HepG2 (cell line): ENCODE measurements around the gene SCN2A. TPM values are rescaled to one million over a fixed set of nuclear protein-coding genes. Genes with fewer than 3 reads are reported as not detected.

Source experiments
- ATAC-seq: fragments of 200-7000 bp; cut with Tn5 transposase; 3 replicates; pipeline ENCODE4 v1.9.1; 2020; ENCODE audit warnings: mild to moderate bottlenecking, moderate library complexity
- BruUV-seq: library from RNA; stranded (reverse); fragments of 400-500 nt; replicated peaks from 2 replicates; lab custom pipeline; 2021; lab: Mats Ljungman, UMichigan
- CTCF ChIA-PET: fragments of 300-600 bp; formaldehyde crosslinking; extraction: SDS; loops from one replicate; lab custom pipeline; 2021; ENCODE audit warnings: low total read pairs, inconsistent platforms, low intra/inter-chr PET ratio; lab: Yijun Ruan, JAX
- POLR2A ChIA-PET: fragments of 350-600 bp; sonication (Branson Sonifier 250); formaldehyde crosslinking; loops from one replicate; lab custom pipeline; 2020; ENCODE audit warnings: antibody characterized with exemption, inconsistent platforms; lab: Yijun Ruan, JAX
- DNase-seq: peaks from one replicate; pipeline ENCODE4 v3.0.0-alpha.2; 2015; ENCODE audit warnings: low spot score
- FAIRE-seq: peaks from 3 replicates; lab custom pipeline; 2011; peaks lifted over from hg19 to GRCh38; lab: Jason Lieb, UNC
- H2AFZ ChIP-seq: one replicate; pipeline ENCODE4 v1.6.1; 2011; ENCODE audit warnings: low read length, inconsistent platforms
- H3K27ac ChIP-seq: fragments of 300-600 bp; 3 replicates; pipeline ENCODE4 v1.8.0; 2011; ENCODE audit warnings: mixed run types, mild to moderate bottlenecking, mixed read lengths, low read length, inconsistent platforms; ENCODE audit not compliant: insufficient read depth; ENCODE audit errors: extremely low read length
- H3K27me3 ChIP-seq, 2 experiments: fragments of 200-600 bp in 1 of 2; 2 replicates in 1 of 2; 3 replicates in 1 of 2; pipeline versions ENCODE4 v1.6.0 to v1.8.0; 2011; ENCODE audit warnings: low read length in 2 of 2, mild to moderate bottlenecking in 2 of 2, moderate library complexity in 2 of 2, inconsistent platforms in 1 of 2; ENCODE audit not compliant: insufficient read depth in 2 of 2, control insufficient read depth in 1 of 2
- H3K36me3 ChIP-seq, 2 experiments: fragments of 200-600 bp in 1 of 2; replicated peaks in 1 of 2; 2 replicates in 1 of 2; 3 replicates in 1 of 2; pipeline versions ENCODE4 v1.5.1 to v1.8.0; 2011; ENCODE audit warnings: low read length in 2 of 2, inconsistent platforms in 1 of 2; ENCODE audit not compliant: insufficient read depth in 2 of 2, control insufficient read depth in 1 of 2
- H3K4me1 ChIP-seq: 2 replicates; pipeline ENCODE4 v1.5.1; 2012; ENCODE audit warnings: low read length, inconsistent platforms; ENCODE audit not compliant: insufficient read depth
- H3K4me2 ChIP-seq: 2 replicates; pipeline ENCODE4 v1.6.0; 2011; ENCODE audit warnings: low read depth, low read length, inconsistent platforms
- H3K4me3 ChIP-seq, 3 experiments: fragments of 200-600 bp in 1 of 3; sonication (generic), shearing (Covaris generic) in 1 of 3; replicated peaks in 1 of 3; 2 replicates each; pipeline ENCODE4 v1.5.1; 2011 to 2016; ENCODE audit warnings: low read length in 3 of 3, inconsistent platforms in 2 of 3, low read depth in 2 of 3, mild to moderate bottlenecking in 2 of 3, control low read depth in 1 of 3, mixed read lengths in 1 of 3; ENCODE audit not compliant: insufficient read depth in 1 of 3
- H3K79me2 ChIP-seq: one replicate; pipeline ENCODE4 v1.6.1; 2011; ENCODE audit warnings: low read length, inconsistent platforms; ENCODE audit not compliant: insufficient read depth
- H3K9ac ChIP-seq: 2 replicates; pipeline ENCODE4 v1.6.0; 2011; ENCODE audit warnings: mild to moderate bottlenecking, low read depth, low read length, inconsistent platforms; ENCODE audit not compliant: insufficient read depth
- H3K9me3 ChIP-seq: 2 replicates; pipeline ENCODE4 v1.5.1; 2012; ENCODE audit warnings: mild to moderate bottlenecking, low read length
- H4K20me1 ChIP-seq: 2 replicates; pipeline ENCODE4 v1.6.0; 2011; ENCODE audit warnings: inconsistent platforms, mild to moderate bottlenecking, low read length, moderate library complexity; ENCODE audit not compliant: insufficient read depth
- AKAP8 ChIP-seq: sonication (generic); formaldehyde crosslinking; IDR thresholded peaks from 2 replicates; pipeline ENCODE4 v1.5.1; 2020; ENCODE audit warnings: mild to moderate bottlenecking, missing genetic modification reagents
- HNRNPLL ChIP-seq: fragments of 200-400 bp; formaldehyde crosslinking; IDR thresholded peaks from 2 replicates; pipeline ENCODE4 v1.6.1; 2017; ENCODE audit warnings: mild to moderate bottlenecking, low read depth, low read length; ENCODE audit not compliant: poor library complexity, severe bottlenecking
- HOXA7 ChIP-seq: sonication (generic); formaldehyde crosslinking; IDR thresholded peaks from 2 replicates; pipeline ENCODE4 v1.8.1; 2022; ENCODE audit warnings: mild to moderate bottlenecking, missing genetic modification reagents, moderate library complexity
- IKZF1 ChIP-seq: fragments of 450-650 bp; IDR thresholded peaks from 2 replicates; pipeline ENCODE4 v1.7.1; 2016
- IRF2 ChIP-seq: IDR thresholded peaks from 2 replicates; pipeline ENCODE4 v1.6.1; 2018; ENCODE audit warnings: missing genetic modification reagents, missing compliant biosample characterization
- RFX1 ChIP-seq: fragments of 450-650 bp; IDR thresholded peaks from 2 replicates; pipeline ENCODE4 v1.6.1; 2017
- SIX1 ChIP-seq: sonication (generic); formaldehyde crosslinking; IDR thresholded peaks from 2 replicates; pipeline ENCODE4 v1.4.0; 2020; ENCODE audit warnings: missing genetic modification reagents, borderline replicate concordance
- SMARCC2 ChIP-seq: fragments of 450-650 bp; IDR thresholded peaks from 2 replicates; pipeline ENCODE4 v1.6.1; 2017; ENCODE audit warnings: antibody characterized with exemption, mild to moderate bottlenecking
- ZFP41 ChIP-seq: sonication (generic); formaldehyde crosslinking; IDR thresholded peaks from 2 replicates; pipeline ENCODE4 v1.4.0; 2020; ENCODE audit warnings: mild to moderate bottlenecking, missing genetic modification reagents, borderline replicate concordance
- ZFP91 ChIP-seq: sonication (generic); formaldehyde crosslinking; IDR thresholded peaks from 2 replicates; pipeline ENCODE4 v1.9.0; 2022; ENCODE audit warnings: missing genetic modification reagents, mild to moderate bottlenecking, borderline replicate concordance
- ZNF12 ChIP-seq: sonication (generic); formaldehyde crosslinking; IDR thresholded peaks from 2 replicates; pipeline ENCODE4 v1.5.0; 2020; ENCODE audit warnings: missing genetic modification reagents
- ZNF225 ChIP-seq: sonication (generic); formaldehyde crosslinking; IDR thresholded peaks from 2 replicates; pipeline ENCODE4 v1.4.0; 2020; ENCODE audit warnings: mild to moderate bottlenecking, missing genetic modification reagents
- ZNF674 ChIP-seq: sonication (generic); formaldehyde crosslinking; IDR thresholded peaks from 2 replicates; pipeline ENCODE4 v1.5.0; 2020; ENCODE audit warnings: low read depth, mild to moderate bottlenecking, missing genetic modification reagents
- ZNF776 ChIP-seq: sonication (generic); formaldehyde crosslinking; IDR thresholded peaks from 2 replicates; pipeline ENCODE4 v1.4.0; 2020; ENCODE audit warnings: mild to moderate bottlenecking, missing genetic modification reagents
- ZNF782 ChIP-seq: sonication (generic); formaldehyde crosslinking; IDR thresholded peaks from 2 replicates; pipeline ENCODE4 v1.4.0; 2020; ENCODE audit warnings: missing genetic modification reagents, mild to moderate bottlenecking, borderline replicate concordance
- WGBS: methylation state at CpG from one replicate; pipeline ENCODE4 v1.1.6; 2017; ENCODE audit warnings: low lambda C conversion rate; 5-methylcytosine and 5-hydroxymethylcytosine counted together
- in situ Hi-C: cut with HindIII; loops from 2 replicates; pipeline ENCODE4 v1.10.0; 2017; ENCODE audit warnings: low pct_unique_long_range_greater_than_20kb; ENCODE audit not compliant: extremely low pct_ligation_motif_present
- intact Hi-C: fragments of 100-400 bp; cut with micrococcal nuclease; formaldehyde crosslinking; loops from one replicate; pipeline ENCODE4 v1.10.0; 2022; ENCODE audit not compliant: unreplicated experiment
- polyA plus RNA-seq, 8 experiments: library from polyadenylated mRNA; depleted of rRNA in 3 of 8; stranded (reverse) in 7 of 8; unstranded in 1 of 8; fragments of >200 nt; fragmentation: Illumina TruSeq in 4 of 8; extraction: Trizol in 4 of 8; gene quantifications; 2 replicates each; pipeline versions ENCODE4 v1.2.1 to v1.2.3, GENCODE V29; 2011 to 2016; ENCODE audit warnings: low read depth in 4 of 8, missing spikeins in 1 of 8, mixed read lengths in 1 of 8; ENCODE audit not compliant: insufficient read depth in 1 of 8
- total RNA-seq, 5 experiments: library from RNA; depleted of rRNA; stranded (reverse); fragments of >200 nt; fragmentation: Illumina TruSeq; extraction: Trizol; gene quantifications; 2 replicates each; pipeline ENCODE4 v1.2.3, GENCODE V29; 2016; ENCODE audit warnings: low read depth in 1 of 5
- TF ChIP-seq, protein P1 (sequence below): sonication (generic); formaldehyde crosslinking; IDR thresholded peaks from 2 replicates; pipeline ENCODE4 v1.4.0; 2020; ENCODE audit warnings: missing genetic modification reagents
- TF ChIP-seq, protein P2 (sequence below): sonication (generic); formaldehyde crosslinking; IDR thresholded peaks from 2 replicates; pipeline ENCODE4 v1.4.0; 2020; ENCODE audit warnings: missing genetic modification reagents

The SCN2A gene
- total and polyA plus RNA-seq, 2 of the 13 experiments (the other 11 are each of a cell fraction or from before 2014, with no cell fraction given) = 0.20 to 0.30 TPM

- no peak for TF ChIP-seq HOXA7 (CRISPR knock-in tag)
Observed at GRCh38 chr2:165205865-165206264, 33.3 kb upstream of the SCN2A start (continued).

- intact Hi-C loops = loop anchor here (10.0 kb wide), 1 partner anchor 473 kb away; no protein-coding TSS in a partner anchor
- WGBS = 0% methylated on average over 1 of the region's 1 CpG
- no TSS peak for BruUV-seq
- H3K27ac ChIP-seq = no peak overlapping the region
- no peaks in the 10 kb centered on the region for H3K27me3 ChIP-seq
- POLR2A ChIA-PET = no interaction called here
- no peak for ATAC-seq
- in situ Hi-C loops = no loop called here
- H3K79me2 ChIP-seq = no peaks in the 10 kb centered on the region
- no peak overlapping the region for H3K9ac ChIP-seq
- no peaks in the 10 kb centered on the region for H4K20me1 ChIP-seq
- TF ChIP-seq ZFP41 (no peak), IKZF1 (no peak), HNRNPLL (no peak), ZNF225 (CRISPR knock-in tag) (no peak), IRF2 (CRISPR knock-in tag) (no peak), ZNF12 (CRISPR knock-in tag) (no peak), RFX1 (no peak), SMARCC2 (no peak), SIX1 (CRISPR knock-in tag) (no peak), ZNF782 (CRISPR knock-in tag) (no peak), ZNF674 (no peak), AKAP8 (no peak), ZNF776 (no peak), ZFP91 (no peak)
- TF ChIP-seq, protein P1, sequence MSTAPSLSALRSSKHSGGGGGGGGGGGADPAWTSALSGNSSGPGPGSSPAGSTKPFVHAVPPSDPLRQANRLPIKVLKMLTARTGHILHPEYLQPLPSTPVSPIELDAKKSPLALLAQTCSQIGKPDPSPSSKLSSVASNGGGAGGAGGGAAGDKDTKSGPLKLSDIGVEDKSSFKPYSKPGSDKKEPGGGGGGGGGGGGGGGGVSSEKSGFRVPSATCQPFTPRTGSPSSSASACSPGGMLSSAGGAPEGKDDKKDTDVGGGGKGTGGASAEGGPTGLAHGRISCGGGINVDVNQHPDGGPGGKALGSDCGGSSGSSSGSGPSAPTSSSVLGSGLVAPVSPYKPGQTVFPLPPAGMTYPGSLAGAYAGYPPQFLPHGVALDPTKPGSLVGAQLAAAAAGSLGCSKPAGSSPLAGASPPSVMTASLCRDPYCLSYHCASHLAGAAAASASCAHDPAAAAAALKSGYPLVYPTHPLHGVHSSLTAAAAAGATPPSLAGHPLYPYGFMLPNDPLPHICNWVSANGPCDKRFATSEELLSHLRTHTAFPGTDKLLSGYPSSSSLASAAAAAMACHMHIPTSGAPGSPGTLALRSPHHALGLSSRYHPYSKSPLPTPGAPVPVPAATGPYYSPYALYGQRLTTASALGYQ = no peak
- TF ChIP-seq, protein P2, sequence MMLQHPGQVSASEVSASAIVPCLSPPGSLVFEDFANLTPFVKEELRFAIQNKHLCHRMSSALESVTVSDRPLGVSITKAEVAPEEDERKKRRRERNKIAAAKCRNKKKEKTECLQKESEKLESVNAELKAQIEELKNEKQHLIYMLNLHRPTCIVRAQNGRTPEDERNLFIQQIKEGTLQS (CRISPR knock-in tag) = no peak
- TF ChIP-seq, all 625 proteins: peak for 0
- Histone ChIP-seq H3K36me3 (no peaks in the 10 kb centered on the region), H3K4me2 (no peak overlapping the region), H3K9me3 (no peaks in the 10 kb centered on the region), H3K4me3 (no peak overlapping the region), H3K4me1 (no peaks in the 10 kb centered on the region), H2AFZ (no peak overlapping the region)
- FAIRE-seq (no peak), DNase-seq (no peak)
- CTCF ChIA-PET = no interaction called here
Observed at GRCh38 chr2:165208094-165208493, 31.1 kb upstream of the SCN2A start.
